ENCODE results near the gene AIM2. TPM values are rescaled to one million over a fixed set of nuclear protein-coding genes. Genes with fewer than 3 reads are reported as not detected.
A peak's percentile ranks its signal among the peaks of the same experiment; 100 is the strongest.

AIM2 gene
- total and polyA plus RNA-seq, 10 of the 15 experiments (the other 5 are each of a cell fraction or from before 2014, with no cell fraction given) = 7.9 to 35.7 (median 12.8) TPM

GRCh38 chr1:159015440-159015909 is 61.1 kb downstream of the AIM2 start (continued):
- TF ChIP-seq BCLAF1 (IDR thresholded peaks at IDR 0.05) = no peak
- TF ChIP-seq CEBPZ (IDR thresholded peaks at IDR 0.05; ENCODE audit: low read depth, low read length) = no peak
- TF ChIP-seq NFXL1 (IDR thresholded peaks at IDR 0.05; ENCODE audit: borderline replicate concordance) = no peak
- no peak for TF ChIP-seq REST (IDR thresholded peaks at IDR 0.05; ENCODE audit: low read depth, low read length)
- TF ChIP-seq ZNF384 (IDR thresholded peaks at IDR 0.05; ENCODE audit: borderline replicate concordance, low read depth, low read length) = no peak
- no peak for TF ChIP-seq HCFC1 (IDR thresholded peaks at IDR 0.05; ENCODE audit: low read length)
- no peak for TF ChIP-seq EP300 (IDR thresholded peaks at IDR 0.05; ENCODE audit: borderline replicate concordance in 1 of 2, control insufficient read depth in 1 of 2, low read depth in 2 of 2, low read length in 2 of 2)
- no peak for TF ChIP-seq PML (IDR thresholded peaks at IDR 0.05; ENCODE audit: low read length)
- peak; percentile 79; the same call in 1 of the 2 replicates for TF ChIP-seq IRF4 (IDR thresholded peaks at IDR 0.05; ENCODE audit: low read depth, low read length)
- no peak for TF ChIP-seq BCL3 (IDR thresholded peaks at IDR 0.05; ENCODE audit: borderline replicate concordance, insufficient read depth, low read depth, low read length, poor library complexity, severe bottlenecking)
- no peak for TF ChIP-seq PAX8 (IDR thresholded peaks at IDR 0.05)
- TF ChIP-seq MXI1 (IDR thresholded peaks at IDR 0.05; ENCODE audit: low read depth, low read length) = peak; percentile 100
- peak; percentile 40; the same call in 1 of the 2 replicates for TF ChIP-seq NFIC (IDR thresholded peaks at IDR 0.05; ENCODE audit: low read depth, low read length)
- TF ChIP-seq, protein P1, sequence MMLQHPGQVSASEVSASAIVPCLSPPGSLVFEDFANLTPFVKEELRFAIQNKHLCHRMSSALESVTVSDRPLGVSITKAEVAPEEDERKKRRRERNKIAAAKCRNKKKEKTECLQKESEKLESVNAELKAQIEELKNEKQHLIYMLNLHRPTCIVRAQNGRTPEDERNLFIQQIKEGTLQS (IDR thresholded peaks at IDR 0.05; ENCODE audit: borderline replicate concordance, extremely low read depth, low read depth, low read length) = no peak
- no peak for TF ChIP-seq MEF2B (IDR thresholded peaks at IDR 0.05; ENCODE audit: partially characterized antibody, poor library complexity, severe bottlenecking)
- peak; percentile 52; the same call in 1 of the 2 replicates for TF ChIP-seq HDGF (IDR thresholded peaks at IDR 0.05)
- TF ChIP-seq RAD51 (IDR thresholded peaks at IDR 0.05) = peak; percentile 82
- TF ChIP-seq STAT3 (IDR thresholded peaks at IDR 0.05; ENCODE audit: low read depth, low read length) = no peak

Measured in GM12878 (cell line).